HG02678 (cell line): ENCODE measurements around the gene FGF16.
"Not testable (repeated sequence)": the region's sequence is repeated elsewhere in the genome, so short reads cannot be mapped to it uniquely, and the experiment has no call there.

Source experiments
- ATAC-seq: cut with Tn5 transposase; IDR thresholded peaks from one replicate; pipeline ENCODE4 v1.9.1; 2021; ENCODE audit warnings: mild to moderate bottlenecking, moderate library complexity; ENCODE audit not compliant: unreplicated experiment

The FGF16 gene

GRCh38 chrX:77446908-77447652 is at the start of gene FGF16:
TSS of gene FGF16 (plus strand) at chrX:77447389. CDS start at chrX:77447675, 286 bp downstream.
- no peak for ATAC-seq

- no peak for ATAC-seq
Measured at GRCh38 chrX:77398330-77398954, 48.7 kb upstream of the FGF16 start.

- no peak for ATAC-seq
Measured at GRCh38 chrX:77404419-77404818, 42.8 kb upstream of the FGF16 start.

- not testable (repeated sequence) for ATAC-seq
Measured at GRCh38 chrX:77407821-77408220, 39.4 kb upstream of the FGF16 start.

GRCh38 chrX:77412631-77413030 is 34.6 kb upstream of the FGF16 start:
- no peak for ATAC-seq

GRCh38 chrX:77415161-77415560 is 32.0 kb upstream of the FGF16 start:
- no peak for ATAC-seq

GRCh38 chrX:77415882-77416281 is 31.3 kb upstream of the FGF16 start:
- ATAC-seq, result no peak

- no peak for ATAC-seq
Measured at GRCh38 chrX:77422891-77423648, 24.1 kb upstream of the FGF16 start.

- ATAC-seq, result no peak
Measured at GRCh38 chrX:77426811-77427210, 20.4 kb upstream of the FGF16 start.

GRCh38 chrX:77427611-77428010 is 19.6 kb upstream of the FGF16 start:
- no peak for ATAC-seq

- ATAC-seq, result no peak
Measured at GRCh38 chrX:77428551-77428950, 18.6 kb upstream of the FGF16 start.

GRCh38 chrX:77431227-77431626 is 16.0 kb upstream of the FGF16 start:
- ATAC-seq, result no peak

- ATAC-seq, result no peak
Measured at GRCh38 chrX:77433001-77433400, 14.2 kb upstream of the FGF16 start.

GRCh38 chrX:77434962-77435361 is 12.2 kb upstream of the FGF16 start:
- no peak for ATAC-seq

- ATAC-seq, result no peak
Measured at GRCh38 chrX:77436271-77436670, 10.9 kb upstream of the FGF16 start.

- ATAC-seq, result no peak
Measured at GRCh38 chrX:77436682-77437081, 10.5 kb upstream of the FGF16 start.

GRCh38 chrX:77440330-77440729 is 6.9 kb upstream of the FGF16 start:
- no peak for ATAC-seq

GRCh38 chrX:77441033-77441432 is 6.2 kb upstream of the FGF16 start:
- ATAC-seq, result no peak

- no peak for ATAC-seq
Measured at GRCh38 chrX:77441479-77441878, 5.7 kb upstream of the FGF16 start.

- ATAC-seq, result no peak
Measured at GRCh38 chrX:77442728-77443127, 4.5 kb upstream of the FGF16 start.

GRCh38 chrX:77444075-77444474 is 3.1 kb upstream of the FGF16 start:
- no peak for ATAC-seq

- no peak for ATAC-seq
Measured at GRCh38 chrX:77444545-77444944, 2.6 kb upstream of the FGF16 start.
